Uterus (tissue), 2 donors: ENCODE results near the gene RPS6KC1.

Experiments
- CTCF ChIP-seq, 4 experiments: fragments of 200-600 bp in 2 of 4; fragments of 450-650 bp in 2 of 4; sonication (generic) in 2 of 4; IDR thresholded peaks; one replicate each; pipeline ENCODE4 v1.5.1; 2016 to 2019; ENCODE audit warnings: antibody characterized with exemption in 4 of 4, mild to moderate bottlenecking in 2 of 4, moderate library complexity in 1 of 4
- POLR2A ChIP-seq, 2 donors: fragments of 450-650 bp; IDR thresholded peaks; one replicate each; pipeline ENCODE4 v1.6.1; 2016; ENCODE audit warnings: antibody characterized with exemption in 2 of 2, mild to moderate bottlenecking in 1 of 2, moderate library complexity in 1 of 2

GRCh38 chr1:213163278-213163711, 112.3 kb downstream of the RPS6KC1 start:
- no peak for TF ChIP-seq CTCF (IDR thresholded peaks at IDR 0.05)
- no peak for TF ChIP-seq POLR2A (IDR thresholded peaks at IDR 0.05)
